GM21723 (cell line): ENCODE measurements around the gene CD53.
A peak's percentile ranks its signal among the peaks of the same experiment; 100 is the strongest.
"Not testable (repeated sequence)": the region's sequence is repeated elsewhere in the genome, so short reads cannot be mapped to it uniquely, and the experiment has no call there.

Source experiments
- ATAC-seq: cut with Tn5 transposase; IDR thresholded peaks from one replicate; pipeline ENCODE4 v1.9.1; 2021; ENCODE audit warnings: mild to moderate bottlenecking, moderate library complexity; ENCODE audit not compliant: unreplicated experiment

Gene CD53

GRCh38 chr1:110914676-110915075 lies 41.7 kb downstream of the CD53 start:
- no peak for ATAC-seq

GRCh38 chr1:110915804-110916203 lies 42.9 kb downstream of the CD53 start:
- no peak for ATAC-seq

- no peak for ATAC-seq
Measured at GRCh38 chr1:110916274-110916668, 43.3 kb downstream of the CD53 start.

GRCh38 chr1:110916669-110917306 lies 43.8 kb downstream of the CD53 start:
- ATAC-seq: peak; percentile 74

GRCh38 chr1:110918016-110918415 lies 45.1 kb downstream of the CD53 start:
- no peak for ATAC-seq

GRCh38 chr1:110921953-110922352 lies 49.0 kb downstream of the CD53 start:
- no peak for ATAC-seq

- no peak for ATAC-seq
Measured at GRCh38 chr1:110927484-110928075, 54.6 kb downstream of the CD53 start.

GRCh38 chr1:110928191-110928590 lies 55.2 kb downstream of the CD53 start:
- ATAC-seq: no peak

GRCh38 chr1:110928904-110929303 lies 56.0 kb downstream of the CD53 start:
- ATAC-seq: no peak

GRCh38 chr1:110931097-110931496 lies 58.1 kb downstream of the CD53 start:
- ATAC-seq: not testable (repeated sequence)

- ATAC-seq: no peak
Measured at GRCh38 chr1:110936567-110936966, 63.6 kb downstream of the CD53 start.

- no peak for ATAC-seq
Measured at GRCh38 chr1:110944806-110945205, 71.9 kb downstream of the CD53 start.

GRCh38 chr1:110945626-110946025 lies 72.7 kb downstream of the CD53 start:
- no peak for ATAC-seq

- ATAC-seq: no peak
Measured at GRCh38 chr1:110948038-110948810, 75.3 kb downstream of the CD53 start.
